GM19240 (cell line): ENCODE results near the gene GALM.
"Not testable (repeated sequence)": the region's sequence is repeated elsewhere in the genome, so short reads cannot be mapped to it uniquely, and the experiment has no call there.

Experiments used
- DNase-seq: peaks from one replicate; pipeline ENCODE4 v3.0.0; 2011; ENCODE audit warnings: low spot score; ENCODE audit not compliant: insufficient read length

GALM gene

DNA sequence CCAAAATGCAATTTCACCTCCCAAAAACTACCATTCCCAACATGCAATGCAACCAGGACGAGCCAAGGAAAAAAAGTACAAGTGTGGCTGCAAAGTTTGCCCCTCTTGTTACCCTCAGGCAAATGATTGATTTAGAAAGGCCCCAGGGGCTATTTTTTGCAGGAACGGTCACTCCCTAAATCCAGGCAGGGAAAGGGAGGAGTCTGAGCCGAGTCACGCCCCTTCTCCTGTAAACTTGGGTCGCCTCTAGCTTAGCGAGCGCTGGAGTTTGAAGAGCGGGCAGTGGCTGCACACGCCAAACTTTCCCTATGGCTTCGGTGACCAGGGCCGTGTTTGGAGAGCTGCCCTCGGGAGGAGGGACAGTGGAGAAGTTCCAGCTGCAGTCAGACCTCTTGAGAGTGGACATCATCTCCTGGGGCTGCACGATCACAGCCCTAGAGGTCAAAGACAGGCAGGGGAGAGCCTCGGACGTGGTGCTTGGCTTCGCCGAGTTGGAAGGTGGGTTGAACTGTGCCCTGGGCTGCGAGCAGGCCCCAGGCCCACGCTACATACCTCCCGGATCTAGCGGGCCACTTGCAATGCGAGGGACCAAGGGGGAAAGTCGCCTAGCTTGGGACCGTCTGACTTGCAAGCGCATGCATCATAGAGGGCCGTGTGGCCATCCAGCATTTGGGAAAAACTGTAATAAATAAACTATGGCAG lies at the start of gene GALM:
TSS of gene GALM (plus strand) at position 261 of the 702 bp plus-strand sequence. CDS start at position 309, 48 bp downstream.
- peak; percentile 27 for DNase-seq

DNA sequence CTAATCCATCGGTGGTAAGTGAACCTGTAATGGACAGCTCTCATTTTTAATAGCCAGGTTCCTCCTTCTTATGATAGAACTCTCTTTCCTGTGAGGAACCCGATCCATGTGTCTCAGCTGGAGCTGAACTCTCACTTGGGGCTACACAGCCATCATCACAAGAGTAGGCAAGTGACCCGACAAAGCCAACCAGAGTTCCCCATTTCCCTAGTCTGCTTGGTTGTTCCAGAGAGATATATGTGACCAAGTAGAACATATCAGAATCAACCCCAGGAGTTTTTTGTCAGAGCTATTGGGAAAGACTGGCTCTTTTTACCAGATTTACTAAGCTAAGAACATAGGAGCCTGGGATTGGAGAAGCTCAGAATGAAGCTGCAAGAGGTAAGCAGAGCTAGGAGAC lies 48.6 kb upstream of the GALM start:
- no peak for DNase-seq

DNA sequence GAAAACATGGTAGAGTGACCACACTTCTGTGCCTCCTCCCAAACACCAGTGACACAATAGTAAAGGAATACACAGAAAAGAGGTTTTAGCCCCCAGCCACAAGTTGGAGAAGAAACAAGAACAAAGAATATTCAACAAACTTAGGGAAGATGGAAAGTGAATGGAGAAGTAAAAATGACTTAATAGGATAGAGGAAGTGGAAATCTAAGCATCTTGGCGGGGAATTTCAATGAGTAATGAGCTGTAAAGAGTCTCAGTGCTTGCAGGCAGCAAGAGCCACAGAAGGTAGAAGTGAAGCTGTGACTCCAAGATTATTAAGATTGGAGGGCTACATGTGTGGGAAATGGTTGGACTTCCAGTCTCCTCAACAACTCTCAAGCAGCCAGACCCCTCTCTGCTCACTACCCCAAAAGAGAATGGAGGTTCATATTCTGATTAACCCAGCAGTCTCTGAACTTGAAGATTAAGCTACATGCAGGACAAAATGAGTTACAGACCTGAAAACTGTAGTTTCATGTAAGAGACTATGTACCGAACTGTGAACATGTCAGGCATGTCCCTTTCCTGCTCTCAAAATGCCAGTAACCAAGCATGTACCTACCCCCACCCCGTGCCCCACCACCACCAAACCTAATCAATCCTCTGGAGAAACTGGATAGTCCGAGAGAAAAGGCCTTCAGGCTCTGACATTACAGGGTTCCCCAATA lies 46.3 kb upstream of the GALM start:
- DNase-seq = no peak

DNA sequence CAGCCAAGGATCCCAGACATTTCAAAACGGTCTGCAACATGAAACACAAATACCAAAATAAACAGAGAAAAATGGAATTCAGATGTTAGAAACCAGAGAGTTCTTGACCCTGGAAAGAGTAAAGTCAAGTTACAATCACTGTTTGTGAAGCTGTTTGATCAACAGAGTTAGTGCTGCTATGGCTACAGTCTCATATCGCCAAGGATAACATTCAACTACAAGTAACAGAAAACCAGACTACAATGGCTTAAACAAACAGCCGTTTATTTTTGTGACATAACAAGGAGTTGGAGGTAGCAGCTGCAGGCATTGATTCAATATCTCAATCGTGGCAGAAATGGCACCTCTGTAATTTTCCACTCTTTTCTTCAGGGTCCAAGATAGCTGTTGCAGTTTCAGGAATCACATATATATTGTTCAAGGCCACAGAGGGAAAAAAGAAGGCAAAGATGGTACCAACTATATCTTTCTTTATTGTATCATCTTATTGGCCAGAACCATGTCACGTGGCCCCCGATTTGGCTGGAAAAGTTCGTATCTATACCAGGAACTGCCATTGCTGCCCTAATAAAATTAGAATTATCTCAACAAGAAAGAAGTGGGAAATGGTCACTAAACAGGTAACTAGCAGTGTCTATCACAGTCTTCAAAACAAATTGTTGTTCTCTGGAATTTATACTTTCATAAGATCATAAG lies 45.5 kb upstream of the GALM start:
- no peak for DNase-seq

DNA sequence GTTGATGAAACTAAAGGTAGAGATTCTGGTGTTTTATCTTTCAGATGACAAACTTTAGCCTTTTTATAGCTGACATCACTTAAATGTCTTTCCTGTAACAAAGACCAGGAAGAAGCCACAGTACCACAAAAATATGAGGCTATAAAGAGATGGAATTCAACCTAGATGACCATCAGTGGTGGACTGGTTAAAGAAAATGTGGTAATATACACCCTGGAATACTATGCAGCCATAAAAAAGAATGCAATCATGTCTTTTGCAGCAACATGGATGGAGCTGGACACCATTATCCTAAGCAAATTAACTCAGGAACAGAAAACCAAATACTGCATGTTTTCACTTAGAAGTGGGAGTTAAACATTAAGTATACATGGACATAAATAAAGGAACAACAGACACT lies 44.9 kb upstream of the GALM start:
- DNase-seq = no peak

DNA sequence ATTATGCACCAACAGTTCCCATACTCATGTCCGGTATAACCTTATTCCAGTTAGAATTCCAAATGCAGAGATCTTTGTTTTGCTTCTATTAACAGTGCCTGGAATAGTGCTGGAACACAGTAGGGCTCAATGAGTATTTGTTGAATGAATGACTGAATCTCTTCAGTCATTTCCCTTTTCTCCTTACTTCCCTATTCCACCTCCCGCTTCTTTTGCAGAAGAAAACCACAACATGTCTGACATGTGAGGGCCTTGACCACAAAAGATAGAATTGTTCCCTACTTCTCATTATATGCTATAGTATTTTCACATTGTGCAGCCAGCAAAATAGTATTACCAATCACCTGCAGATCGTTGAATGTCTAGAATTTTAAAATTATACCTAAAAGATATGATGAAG lies 43.7 kb upstream of the GALM start:
- no peak for DNase-seq

DNA sequence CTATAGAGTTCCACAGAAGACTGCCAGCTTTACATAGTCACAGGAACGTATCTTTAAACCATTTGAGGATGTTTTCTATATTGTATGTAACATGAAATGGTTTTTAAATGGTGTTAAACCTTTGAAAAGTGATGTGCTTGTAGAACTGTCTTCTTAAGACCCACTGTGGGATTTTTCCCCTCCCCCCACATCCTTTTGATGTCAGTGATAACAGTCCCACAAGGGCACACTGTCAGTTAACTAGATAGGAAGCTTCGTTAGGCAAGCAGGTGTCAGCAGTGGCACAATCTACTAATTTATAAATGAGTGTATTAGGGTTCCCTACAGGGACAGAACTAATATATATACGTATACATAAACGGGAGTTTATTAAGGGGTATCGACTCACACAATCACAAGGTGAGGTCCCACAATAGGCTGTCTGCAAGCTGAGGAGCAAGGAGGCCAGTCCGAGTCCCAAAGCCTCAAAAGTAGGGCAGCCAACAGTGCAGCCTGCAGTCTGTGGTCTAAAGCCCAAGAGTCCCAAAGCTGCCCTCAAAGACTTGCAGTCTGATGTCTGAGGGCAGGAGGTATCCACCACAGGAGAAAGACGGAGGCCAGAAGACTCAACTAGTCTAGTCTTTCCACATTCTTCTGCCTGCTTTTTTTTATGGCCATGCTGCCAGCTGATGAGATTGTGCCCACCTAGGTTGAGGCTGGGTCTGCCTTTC lies 39.4 kb upstream of the GALM start:
- no peak for DNase-seq

DNA sequence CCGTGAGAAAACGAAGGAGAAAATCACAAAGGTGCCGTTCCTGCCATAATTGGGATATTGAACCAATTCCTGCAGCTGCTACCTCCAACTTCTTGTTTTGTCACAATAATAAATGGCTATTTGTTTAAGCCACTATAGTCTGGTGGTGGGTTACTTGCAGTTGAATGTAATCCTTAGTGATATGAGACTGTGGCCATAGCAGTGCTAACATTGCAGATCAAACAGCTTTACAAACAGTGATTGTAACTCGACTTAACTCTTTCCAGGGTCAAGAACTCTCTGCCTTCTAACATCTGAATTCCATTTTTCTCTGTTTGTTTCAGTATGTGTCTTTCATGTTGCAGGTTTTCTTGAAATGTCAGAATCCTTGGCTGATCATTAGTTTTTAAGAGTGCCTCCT lies 38.5 kb upstream of the GALM start:
- DNase-seq = no peak

DNA sequence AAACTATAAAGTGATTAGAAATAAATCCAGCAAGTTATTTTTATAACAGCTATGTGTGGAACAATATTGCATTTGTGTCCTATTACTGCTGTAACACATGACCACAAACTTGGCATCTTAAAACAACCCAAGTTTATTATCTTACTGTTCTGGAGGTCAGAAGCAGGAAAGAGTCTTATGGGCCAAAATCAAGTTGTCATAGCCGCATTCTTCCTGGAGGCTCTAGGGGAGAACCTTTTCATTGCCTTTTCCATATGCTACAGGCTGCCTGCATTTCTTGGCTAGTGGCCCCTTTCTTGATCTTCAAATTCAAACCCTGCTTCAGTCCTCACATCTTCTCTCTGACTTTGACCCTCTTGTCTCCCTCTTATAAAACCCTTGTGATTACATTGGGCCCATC lies 36.2 kb upstream of the GALM start:
- no peak for DNase-seq

DNA sequence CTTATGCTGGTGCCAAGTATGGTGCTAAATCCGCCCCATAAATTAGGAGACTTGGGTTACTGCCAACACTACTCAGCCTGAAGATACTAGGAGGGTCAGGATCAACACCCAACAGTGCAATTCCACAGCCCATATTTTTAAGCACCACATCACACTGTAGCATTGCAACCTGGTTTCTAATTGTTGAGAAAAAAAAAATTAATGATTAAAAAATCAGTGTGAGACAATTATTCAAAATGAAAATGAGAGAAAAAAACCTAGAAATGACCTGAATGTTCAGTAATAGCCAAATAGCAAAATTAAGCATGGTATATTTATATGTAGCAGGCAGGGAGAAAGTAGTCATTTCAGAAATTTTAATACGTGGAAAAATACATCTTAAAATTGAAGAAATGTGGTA lies 33.9 kb upstream of the GALM start:
- no peak for DNase-seq

DNA sequence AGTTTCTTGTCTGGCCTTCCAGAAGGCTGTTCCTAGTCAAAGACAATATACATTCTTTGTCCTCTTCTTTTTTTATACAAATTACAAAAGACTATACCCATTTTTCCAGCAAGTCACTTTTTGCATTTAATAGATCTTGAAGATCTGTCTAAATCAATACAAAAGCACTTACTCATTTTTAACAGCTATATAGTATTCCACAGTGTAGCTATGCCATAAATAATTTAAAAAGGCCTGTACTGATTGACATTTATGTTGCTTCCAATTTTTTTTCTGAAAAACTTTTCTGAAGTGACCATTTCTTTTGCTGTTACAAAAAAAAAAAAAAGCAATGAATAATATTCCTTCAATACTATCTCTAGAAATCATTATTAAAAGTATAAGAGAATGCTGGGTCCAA lies 32.9 kb upstream of the GALM start:
- DNase-seq = no peak

DNA sequence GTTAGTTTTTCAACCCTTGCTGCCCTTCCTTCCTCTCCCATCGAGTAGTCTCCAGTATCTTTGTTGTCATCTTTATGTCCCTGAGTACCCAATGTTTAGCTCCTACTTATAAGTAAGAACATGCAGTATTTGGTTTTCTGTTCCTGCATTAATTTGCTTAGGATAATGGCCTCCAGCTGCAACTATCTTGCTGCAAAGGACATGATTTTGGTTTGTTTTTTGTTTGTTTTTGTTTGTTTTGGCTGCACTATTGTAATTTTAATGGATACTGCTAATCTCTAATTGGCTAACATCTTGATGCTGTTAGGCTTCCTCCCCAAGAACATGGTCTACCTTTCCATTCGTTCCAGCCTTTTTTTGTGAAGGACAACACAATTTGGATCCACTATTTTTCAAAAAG lies 32.0 kb upstream of the GALM start:
- no peak for DNase-seq

DNA sequence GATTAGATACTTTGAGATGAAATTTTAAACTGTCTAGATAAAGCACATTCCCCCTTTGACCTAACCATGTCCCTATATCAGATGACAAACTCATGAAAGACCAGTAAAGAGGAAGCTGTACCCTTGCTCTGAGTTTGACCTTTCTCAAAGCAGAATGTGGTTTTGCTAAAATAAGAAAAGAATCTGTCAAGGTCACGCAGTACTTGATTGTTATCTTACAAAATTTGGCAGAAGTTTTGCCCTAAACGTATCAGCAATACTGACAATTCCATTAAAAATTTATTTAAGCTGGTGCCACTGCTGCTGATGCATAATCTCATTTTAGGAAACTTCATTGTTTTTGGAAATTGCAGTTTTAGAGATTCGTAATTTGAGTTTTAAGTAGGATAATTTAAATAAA lies 31.2 kb upstream of the GALM start:
- DNase-seq = peak; percentile 21

DNA sequence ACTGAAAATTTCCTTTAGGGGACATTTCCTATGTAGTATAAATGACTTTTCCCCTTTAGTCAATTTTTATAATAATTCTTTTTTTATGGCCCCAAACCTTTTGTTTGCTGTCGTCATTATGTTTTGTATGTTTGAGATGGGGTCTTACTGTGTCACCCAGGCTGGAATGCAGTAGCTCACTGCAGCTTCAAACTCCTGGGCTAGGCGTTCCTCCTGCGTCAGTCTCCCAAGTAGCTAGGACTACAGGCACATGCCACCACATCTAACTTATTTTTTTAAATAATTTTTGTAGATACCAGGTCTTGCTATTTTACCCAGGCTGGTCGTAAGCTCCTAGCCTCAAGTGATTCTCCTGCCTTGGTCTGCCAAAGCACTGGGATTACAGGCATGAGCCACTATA lies 30.8 kb upstream of the GALM start:
- no peak for DNase-seq

DNA sequence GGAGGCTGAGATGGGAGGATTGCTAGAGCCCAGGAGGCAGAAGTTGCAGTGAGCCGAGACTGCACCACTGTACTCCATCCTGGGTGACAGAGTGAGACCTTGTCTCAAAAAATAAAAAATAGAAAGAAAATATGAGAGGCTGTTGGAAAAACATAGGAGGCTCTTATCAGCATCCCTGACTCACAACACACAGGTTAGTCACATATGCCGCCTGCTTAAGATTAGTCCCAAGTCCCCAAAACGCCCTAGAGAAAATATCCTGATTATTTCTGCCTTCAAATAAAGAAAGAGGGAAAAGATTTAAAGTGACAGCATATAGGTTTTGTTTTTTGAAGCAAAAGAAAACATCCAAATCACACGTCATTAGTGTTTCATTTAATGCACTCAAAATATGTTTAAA lies 29.8 kb upstream of the GALM start:
- DNase-seq = no peak

DNA sequence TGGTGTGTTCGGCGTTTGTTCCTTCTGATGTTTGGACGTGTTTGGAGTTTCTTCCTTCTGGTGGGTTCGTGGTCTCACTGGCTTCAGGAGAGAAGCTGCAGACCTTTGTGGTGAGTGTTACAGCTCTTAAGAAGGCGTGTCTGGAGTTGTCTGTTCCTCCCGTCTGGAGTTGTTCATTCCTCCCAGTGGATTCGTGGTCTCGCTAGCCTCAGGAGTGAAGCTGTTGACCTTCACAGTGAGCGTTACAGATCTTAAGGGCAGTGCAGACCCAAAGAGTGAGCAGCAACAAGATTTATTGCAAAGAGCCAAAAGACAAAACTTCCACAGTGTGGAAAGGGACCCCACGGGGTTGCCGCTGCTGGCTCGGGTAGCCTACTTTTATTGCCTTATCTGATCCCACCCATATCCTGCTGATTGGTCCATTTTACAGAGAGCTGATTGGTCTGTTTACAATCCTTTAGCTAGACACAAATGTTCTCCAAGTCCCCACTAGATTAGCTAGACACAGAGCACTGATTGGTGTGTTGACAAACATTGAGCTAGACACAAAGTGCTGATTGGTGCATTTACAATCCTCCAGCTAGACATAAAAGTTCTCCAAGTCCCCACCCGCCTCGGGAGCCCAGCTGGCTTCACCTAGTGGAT lies 23.4 kb upstream of the GALM start:
- DNase-seq = not testable (repeated sequence)

DNA sequence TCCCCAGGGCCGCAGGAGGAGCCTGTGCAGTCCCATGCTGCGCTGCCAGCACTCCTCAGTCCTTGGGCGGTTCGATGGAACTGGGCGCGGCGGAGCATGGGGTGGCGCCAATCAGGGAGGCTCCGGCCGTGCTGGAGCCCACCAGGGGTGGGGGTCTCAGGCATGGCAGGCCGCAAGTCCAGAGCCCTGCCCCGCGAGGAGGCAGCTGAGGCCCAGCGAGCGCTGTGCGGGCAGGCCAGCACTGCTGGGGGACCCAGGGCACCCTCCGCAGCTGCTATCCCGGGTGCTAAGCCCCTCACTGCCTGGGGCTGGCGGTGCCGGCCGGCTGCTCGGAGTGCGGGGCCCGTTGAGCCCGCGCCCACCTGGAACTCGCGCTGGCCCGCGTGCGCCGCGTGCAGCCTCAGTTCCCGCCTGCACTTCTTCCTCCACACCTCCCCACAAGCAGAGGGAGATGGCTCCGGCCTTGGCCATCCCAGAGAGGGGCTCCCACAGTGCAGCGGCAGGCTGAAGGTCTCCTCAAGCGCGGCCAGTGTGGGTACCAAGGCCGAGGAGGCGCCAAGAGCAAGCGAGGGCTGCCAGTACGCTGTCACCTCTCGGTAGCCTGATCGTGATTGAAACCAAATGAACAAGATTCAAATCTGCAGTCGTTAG lies 22.8 kb upstream of the GALM start:
- no peak for DNase-seq

DNA sequence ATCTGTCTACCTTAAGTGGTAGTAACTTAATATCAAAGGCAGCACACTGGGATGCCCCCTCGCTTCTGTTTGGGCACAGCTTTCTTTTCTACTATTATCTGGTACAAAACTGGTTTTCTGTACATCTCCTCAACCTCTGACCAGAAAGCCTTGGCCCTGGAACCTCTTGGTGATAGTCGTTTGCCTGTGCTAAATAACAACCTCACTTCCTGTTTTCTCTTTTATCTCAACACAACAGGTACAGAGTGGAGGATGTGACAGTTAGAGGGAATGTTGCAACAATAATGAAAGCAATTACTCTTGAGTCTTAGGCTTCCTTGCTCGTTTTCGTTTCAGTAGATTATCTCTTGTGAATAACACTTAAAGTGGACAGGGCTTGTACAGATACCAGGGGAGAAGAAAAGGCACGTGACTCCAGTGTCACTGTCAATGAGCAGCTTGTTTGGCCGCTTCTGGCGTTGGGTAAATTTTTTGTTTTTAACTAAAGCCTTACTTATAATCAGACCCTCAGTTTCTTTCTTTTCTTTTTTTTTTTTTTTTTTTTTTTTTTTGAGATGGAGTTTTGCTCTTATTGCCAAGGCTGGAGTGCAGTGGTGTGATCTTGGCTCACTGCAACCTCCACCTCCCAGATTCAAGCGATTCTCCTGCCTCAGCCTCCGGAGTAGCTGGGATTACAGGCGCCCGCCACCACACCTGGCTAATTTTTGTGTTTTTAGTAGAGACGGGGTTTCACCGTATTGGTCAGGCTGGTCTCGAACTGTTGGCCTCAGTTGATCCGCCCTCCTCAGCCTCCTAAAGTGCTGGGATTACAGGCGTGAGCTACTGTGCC lies 22.0 kb upstream of the GALM start:
- DNase-seq = not testable (repeated sequence)

DNA sequence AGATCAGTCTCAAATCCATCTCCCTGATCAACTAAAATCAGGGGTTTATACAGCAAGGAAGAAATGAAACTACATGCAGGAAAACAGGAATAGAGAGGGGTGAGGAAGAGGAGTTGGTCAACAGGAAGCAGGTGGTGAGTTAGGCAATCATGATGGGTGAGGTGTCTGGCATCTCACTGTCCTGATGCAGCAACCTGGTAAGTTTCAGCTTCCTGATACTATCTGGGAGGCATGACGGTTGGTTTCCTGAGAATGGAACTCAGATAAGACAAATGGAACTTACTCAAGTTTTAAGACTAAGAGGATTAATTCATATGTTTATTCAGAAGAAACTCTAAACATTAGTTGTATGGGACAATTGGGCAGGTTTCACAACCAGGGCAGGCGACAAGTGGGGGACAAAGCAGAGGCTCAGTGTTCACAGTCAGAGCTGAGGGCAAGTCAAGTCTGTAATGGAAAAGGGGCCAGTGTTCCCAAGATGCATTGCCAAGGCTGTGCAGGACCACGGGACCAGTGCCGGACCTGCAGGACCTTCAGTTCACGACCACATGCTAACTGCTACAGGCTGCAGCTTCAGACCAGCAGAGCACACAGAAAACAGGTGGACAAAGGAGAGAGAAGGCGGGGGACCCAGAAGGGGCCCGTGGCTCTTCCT lies 17.7 kb upstream of the GALM start:
- no peak for DNase-seq
